Measurements from ENCODE around the gene ADGRA1.

The ADGRA1 gene

GRCh38 chr10:133126431-133127290 is 38.9 kb downstream of the ADGRA1 start:
- Histone ChIP-seq H3K4me1 (ENCODE audit: insufficient read depth, poor library complexity, severe bottlenecking) (no peaks in the 10 kb centered on the region), H3K36me3 (ENCODE audit: low read depth) (no peaks in the 10 kb centered on the region), H3K4me3 (ENCODE audit: severe bottlenecking) (no peak overlapping the region), H3K27ac (ENCODE audit: poor library complexity, severe bottlenecking) (no peak overlapping the region), H3K9me3 (ENCODE audit: severe bottlenecking) (no peaks in the 10 kb centered on the region), H3K27me3 (ENCODE audit: insufficient read depth, poor library complexity, severe bottlenecking) (peaks cover 3% of the 10 kb centered on the region)
- no peak for ATAC-seq (ENCODE audit: low read depth)
- TF ChIP-seq CTCF (IDR thresholded peaks at IDR 0.05; ENCODE audit: poor library complexity, severe bottlenecking): no peak
- DNase-seq (ENCODE audit: low spot score): peak; percentile 69

- no peaks in the 10 kb centered on the region for H3K36me3 ChIP-seq (ENCODE audit: low read depth)
- no peak overlapping the region for H3K27ac ChIP-seq (ENCODE audit: poor library complexity, severe bottlenecking)
- H3K4me1 ChIP-seq (ENCODE audit: insufficient read depth, poor library complexity, severe bottlenecking): no peaks in the 10 kb centered on the region
- ATAC-seq (ENCODE audit: low read depth): no peak
- H3K9me3 ChIP-seq (ENCODE audit: severe bottlenecking): no peaks in the 10 kb centered on the region
- DNase-seq (ENCODE audit: low spot score): peak; percentile 62
- no peak for TF ChIP-seq CTCF (IDR thresholded peaks at IDR 0.05; ENCODE audit: poor library complexity, severe bottlenecking)
- H3K4me3 ChIP-seq (ENCODE audit: severe bottlenecking): no peak overlapping the region
- H3K27me3 ChIP-seq (ENCODE audit: insufficient read depth, poor library complexity, severe bottlenecking): peaks cover 3% of the 10 kb centered on the region
These were observed 39.8 kb downstream of the ADGRA1 start for GRCh38 chr10:133127291-133128125.

DNA sequence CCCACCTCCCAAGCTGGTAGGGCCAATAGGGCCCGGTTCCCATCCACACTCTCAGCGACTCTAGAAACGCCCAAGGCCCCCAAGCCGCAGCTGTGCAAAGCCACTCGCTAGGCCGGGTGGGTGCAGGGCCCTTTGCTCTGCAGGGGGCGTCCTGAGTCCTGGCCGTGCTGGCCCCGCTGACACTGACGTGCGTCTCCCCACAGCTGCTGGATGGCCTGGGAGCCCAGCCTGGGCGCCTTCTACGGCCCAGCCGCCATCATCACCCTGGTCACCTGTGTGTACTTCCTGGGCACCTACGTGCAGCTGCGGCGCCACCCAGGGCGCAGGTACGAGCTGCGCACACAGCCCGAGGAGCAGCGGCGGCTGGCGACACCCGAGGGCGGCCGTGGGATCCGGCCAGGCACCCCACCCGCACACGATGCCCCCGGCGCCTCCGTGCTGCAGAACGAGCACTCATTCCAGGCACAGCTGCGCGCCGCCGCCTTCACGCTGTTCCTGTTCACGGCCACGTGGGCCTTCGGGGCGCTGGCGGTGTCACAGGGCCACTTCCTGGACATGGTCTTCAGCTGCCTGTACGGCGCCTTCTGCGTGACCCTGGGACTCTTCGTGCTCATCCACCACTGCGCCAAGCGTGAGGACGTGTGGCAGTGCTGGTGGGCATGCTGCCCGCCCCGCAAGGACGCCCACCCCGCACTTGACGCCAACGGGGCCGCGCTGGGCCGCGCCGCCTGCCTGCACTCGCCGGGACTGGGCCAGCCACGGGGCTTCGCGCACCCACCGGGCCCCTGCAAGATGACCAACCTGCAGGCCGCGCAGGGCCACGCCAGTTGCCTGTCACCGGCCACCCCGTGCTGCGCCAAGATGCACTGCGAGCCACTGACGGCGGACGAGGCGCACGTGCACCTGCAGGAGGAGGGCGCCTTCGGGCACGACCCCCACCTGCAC is 40.7 kb downstream of the ADGRA1 start:
- DNase-seq (ENCODE audit: low spot score) (peak; percentile 61), ATAC-seq (ENCODE audit: low read depth) (no peak)
- Histone ChIP-seq H3K9me3 (ENCODE audit: severe bottlenecking) (no peaks in the 10 kb centered on the region), H3K4me3 (ENCODE audit: severe bottlenecking) (no peak overlapping the region), H3K27me3 (ENCODE audit: insufficient read depth, poor library complexity, severe bottlenecking) (peaks cover 3% of the 10 kb centered on the region), H3K4me1 (ENCODE audit: insufficient read depth, poor library complexity, severe bottlenecking) (no peaks in the 10 kb centered on the region), H3K27ac (ENCODE audit: poor library complexity, severe bottlenecking) (no peak overlapping the region), H3K36me3 (ENCODE audit: low read depth) (no peaks in the 10 kb centered on the region)
- TF ChIP-seq CTCF (IDR thresholded peaks at IDR 0.05; ENCODE audit: poor library complexity, severe bottlenecking): no peak

- DNase-seq (ENCODE audit: low spot score): peak; percentile 42
- TF ChIP-seq CTCF (IDR thresholded peaks at IDR 0.05; ENCODE audit: poor library complexity, severe bottlenecking): no peak
These were observed 41.5 kb downstream of the ADGRA1 start for GRCh38 chr10:133129071-133129858.

More at GRCh38 chr10:133129071-133129858, 41.5 kb downstream of the ADGRA1 start:
- Histone ChIP-seq H3K4me1 (ENCODE audit: insufficient read depth, poor library complexity, severe bottlenecking) (no peaks in the 10 kb centered on the region), H3K27ac (ENCODE audit: poor library complexity, severe bottlenecking) (no peak overlapping the region), H3K9me3 (ENCODE audit: severe bottlenecking) (no peaks in the 10 kb centered on the region), H3K4me3 (ENCODE audit: severe bottlenecking) (no peak overlapping the region), H3K27me3 (ENCODE audit: insufficient read depth, poor library complexity, severe bottlenecking) (peaks cover 3% of the 10 kb centered on the region), H3K36me3 (ENCODE audit: low read depth) (no peaks in the 10 kb centered on the region)
- ATAC-seq (ENCODE audit: low read depth): no peak
